GM18498 (cell line): ENCODE data around the gene STK38L.

Experiments
- ATAC-seq: cut with Tn5 transposase; IDR thresholded peaks from one replicate; pipeline ENCODE4 v1.9.1; 2021; ENCODE audit warnings: mild to moderate bottlenecking, moderate library complexity; ENCODE audit not compliant: unreplicated experiment

STK38L gene

GRCh38 chr12:27309995-27310315 lies 65.9 kb downstream of the STK38L start:
- ATAC-seq, result no peak

GRCh38 chr12:27316947-27317346 lies 72.9 kb downstream of the STK38L start:
- no peak for ATAC-seq

GRCh38 chr12:27319409-27319808 lies 75.3 kb downstream of the STK38L start:
- no peak for ATAC-seq

GRCh38 chr12:27319848-27320247 lies 75.8 kb downstream of the STK38L start:
- ATAC-seq, result no peak

GRCh38 chr12:27324530-27324929 lies 80.4 kb downstream of the STK38L start:
- ATAC-seq, result no peak

- no peak for ATAC-seq
Measured at GRCh38 chr12:27330846-27331245, 86.8 kb downstream of the STK38L start.

GRCh38 chr12:27331291-27331926 lies 87.3 kb downstream of the STK38L start:
- ATAC-seq, result peak; percentile 26

- ATAC-seq, result no peak
Measured at GRCh38 chr12:27331927-27332324, 87.8 kb downstream of the STK38L start.

- ATAC-seq, result no peak
Measured at GRCh38 chr12:27332407-27332713, 88.3 kb downstream of the STK38L start.

GRCh38 chr12:27332714-27333402 lies 88.8 kb downstream of the STK38L start, which contains the start of gene BMAL2:
TSS of gene BMAL2 (plus strand) at chr12:27332836. CDS start at chr12:27333073, 237 bp downstream.
- peak; percentile 41 for ATAC-seq

GRCh38 chr12:27333403-27334009 lies 89.4 kb downstream of the STK38L start:
- ATAC-seq, result peak; percentile 33

- ATAC-seq, result no peak
Measured at GRCh38 chr12:27334042-27334720, 90.1 kb downstream of the STK38L start.

GRCh38 chr12:27334721-27335082 lies 90.6 kb downstream of the STK38L start:
- no peak for ATAC-seq

GRCh38 chr12:27335364-27336281 lies 91.5 kb downstream of the STK38L start:
- ATAC-seq, result no peak

GRCh38 chr12:27336282-27336653 lies 92.2 kb downstream of the STK38L start:
- no peak for ATAC-seq

GRCh38 chr12:27337376-27337775 lies 93.3 kb downstream of the STK38L start:
- no peak for ATAC-seq

GRCh38 chr12:27338473-27338872 lies 94.4 kb downstream of the STK38L start:
- no peak for ATAC-seq

- ATAC-seq, result no peak
Measured at GRCh38 chr12:27340971-27341370, 96.9 kb downstream of the STK38L start.

GRCh38 chr12:27342536-27342935 lies 98.5 kb downstream of the STK38L start:
- no peak for ATAC-seq

GRCh38 chr12:27343255-27344000 lies 99.3 kb downstream of the STK38L start:
- no peak for ATAC-seq
